Transverse colon (tissue), 4 donors: ENCODE results near the gene VAV2. TPM values are rescaled to one million over a fixed set of nuclear protein-coding genes. Genes with fewer than 3 reads are reported as not detected.
A peak's percentile ranks its signal among the peaks of the same experiment; 100 is the strongest.

ENCODE experiments used
- DNase-seq: peaks from one replicate; pipeline ENCODE4 v3.0.0-alpha.2; 2019
- H3K27ac ChIP-seq, 4 donors: fragments of 200-600 bp; sonication (generic); 2 replicates each; pipeline ENCODE4 v1.5.1; 2016 to 2018; ENCODE audit warnings: inconsistent platforms in 4 of 4
- H3K27me3 ChIP-seq: fragments of 200-600 bp; sonication (generic); 2 replicates; pipeline ENCODE4 v1.5.1; 2017; ENCODE audit warnings: inconsistent platforms
- H3K36me3 ChIP-seq, 4 donors: fragments of 200-600 bp; sonication (generic); 2 replicates each; pipeline ENCODE4 v1.5.1; 2017 to 2019; ENCODE audit warnings: inconsistent platforms in 4 of 4
- H3K4me1 ChIP-seq, 4 donors: fragments of 200-600 bp; sonication (generic); 2 replicates each; pipeline ENCODE4 v1.5.1; 2017 to 2020; ENCODE audit warnings: inconsistent platforms in 4 of 4
- H3K4me3 ChIP-seq, 4 donors: fragments of 200-600 bp; sonication (generic); 1 replicate in 1 of 4; 2 replicates in 3 of 4; pipeline versions ENCODE4 v1.5.1 to v1.6.1; 2017 to 2019; ENCODE audit warnings: inconsistent platforms in 4 of 4
- H3K9me3 ChIP-seq, 2 donors: fragments of 200-600 bp; sonication (generic); 2 replicates each; pipeline ENCODE4 v1.5.1; 2017 to 2019; ENCODE audit warnings: inconsistent platforms in 2 of 2
- EP300 ChIP-seq: sonication (generic); formaldehyde crosslinking; IDR thresholded peaks from one replicate; pipeline ENCODE4 v1.6.1; 2017; ENCODE audit warnings: antibody characterized with exemption, low read depth
- POLR2A ChIP-seq: fragments of 450-650 bp; IDR thresholded peaks from one replicate; pipeline ENCODE4 v1.6.1; 2016; ENCODE audit warnings: antibody characterized with exemption, mild to moderate bottlenecking, moderate library complexity
- POLR2AphosphoS5 ChIP-seq, 3 donors: sonication (generic); formaldehyde crosslinking; IDR thresholded peaks; one replicate each; pipeline ENCODE4 v1.6.1; 2016; ENCODE audit warnings: antibody characterized with exemption in 3 of 3
- WGBS, 2 donors: methylation state at CpG; one replicate each; pipeline ENCODE4 v1.1.5; 2018; ENCODE audit warnings: low coverage in 1 of 2; 5-methylcytosine and 5-hydroxymethylcytosine counted together
- in situ Hi-C, 4 donors: fragments of 200-750 bp; cut with MboI; loops; one replicate each; pipeline versions ENCODE4 v1.15.0 to v1.15.1; 2017; ENCODE audit warnings: low sequenced_read_pairs in 3 of 4, low pct_ligation_motif_present in 1 of 4, low pct_unique_long_range_greater_than_20kb in 1 of 4
- intact Hi-C: fragments of 100-400 bp; cut with DNase I; formaldehyde crosslinking; loops from one replicate; pipeline ENCODE4 v1.15.1; 2023; ENCODE audit warnings: low total_unique reads
- total RNA-seq, 4 donors: library from RNA; depleted of rRNA; stranded (reverse); fragments of >200 nt; gene quantifications; one replicate each; pipeline ENCODE4 v1.1.0, GENCODE V29; 2016
- TF ChIP-seq, protein P1 (sequence below), 5 experiments: fragments of 200-600 bp in 3 of 5; fragments of 450-650 bp in 2 of 5; sonication (generic) in 3 of 5; IDR thresholded peaks; 1 replicate in 2 of 5; 2 replicates in 3 of 5; pipeline ENCODE4 v1.5.1; 2016 to 2017; ENCODE audit warnings: antibody characterized with exemption in 5 of 5, inconsistent platforms in 3 of 5, mild to moderate bottlenecking in 2 of 5, moderate library complexity in 1 of 5

The VAV2 gene
- total RNA-seq, 4 donors from 2014 or later = 8.2 to 52.4 (median 24.5) TPM

GRCh38 chr9:133830310-133830709 lies 161.8 kb downstream of the VAV2 start:
- H3K4me3 ChIP-seq = no peak overlapping the region
- no peaks in the 10 kb centered on the region for H3K9me3 ChIP-seq
- TF ChIP-seq EP300 (no peak), POLR2AphosphoS5 (IDR thresholded peaks at IDR 0.05) (no peak), POLR2A (no peak)
- TF ChIP-seq, protein P1, sequence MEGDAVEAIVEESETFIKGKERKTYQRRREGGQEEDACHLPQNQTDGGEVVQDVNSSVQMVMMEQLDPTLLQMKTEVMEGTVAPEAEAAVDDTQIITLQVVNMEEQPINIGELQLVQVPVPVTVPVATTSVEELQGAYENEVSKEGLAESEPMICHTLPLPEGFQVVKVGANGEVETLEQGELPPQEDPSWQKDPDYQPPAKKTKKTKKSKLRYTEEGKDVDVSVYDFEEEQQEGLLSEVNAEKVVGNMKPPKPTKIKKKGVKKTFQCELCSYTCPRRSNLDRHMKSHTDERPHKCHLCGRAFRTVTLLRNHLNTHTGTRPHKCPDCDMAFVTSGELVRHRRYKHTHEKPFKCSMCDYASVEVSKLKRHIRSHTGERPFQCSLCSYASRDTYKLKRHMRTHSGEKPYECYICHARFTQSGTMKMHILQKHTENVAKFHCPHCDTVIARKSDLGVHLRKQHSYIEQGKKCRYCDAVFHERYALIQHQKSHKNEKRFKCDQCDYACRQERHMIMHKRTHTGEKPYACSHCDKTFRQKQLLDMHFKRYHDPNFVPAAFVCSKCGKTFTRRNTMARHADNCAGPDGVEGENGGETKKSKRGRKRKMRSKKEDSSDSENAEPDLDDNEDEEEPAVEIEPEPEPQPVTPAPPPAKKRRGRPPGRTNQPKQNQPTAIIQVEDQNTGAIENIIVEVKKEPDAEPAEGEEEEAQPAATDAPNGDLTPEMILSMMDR (IDR thresholded peaks at IDR 0.05) = no peak
- DNase-seq = no peak
- no peak overlapping the region for H3K27ac ChIP-seq
- peaks cover 0 to 14% (median 3%) of the 10 kb centered on the region in 4 donors for H3K4me1 ChIP-seq
- intact Hi-C loops (no loop called here), in situ Hi-C loops (no loop called here)
- 80 to 96% methylated on average over 6 of the region's 6 CpGs for WGBS, 2 donors
- H3K27me3 ChIP-seq = no peaks in the 10 kb centered on the region
- H3K36me3 ChIP-seq = no peaks in the 10 kb centered on the region

GRCh38 chr9:133828338-133828997 lies 163.7 kb downstream of the VAV2 start:
- H3K36me3 ChIP-seq = no peaks in the 10 kb centered on the region
- no peak overlapping the region for H3K4me3 ChIP-seq
- no peak for TF ChIP-seq EP300
- no peak for TF ChIP-seq POLR2AphosphoS5 (IDR thresholded peaks at IDR 0.05)
- TF ChIP-seq, protein P1 (IDR thresholded peaks at IDR 0.05) = no peak
- no peak for TF ChIP-seq POLR2A
- no peak overlapping the region for H3K27ac ChIP-seq
- H3K27me3 ChIP-seq = no peaks in the 10 kb centered on the region
- DNase-seq = no peak
- peaks cover 0 to 15% (median 3%) of the 10 kb centered on the region in 4 donors for H3K4me1 ChIP-seq
- 80 to 88% methylated on average over 1 to 13 of the region's 25 CpGs for WGBS, 2 donors
- in situ Hi-C loops = no loop called here
- intact Hi-C loops = no loop called here
- no peaks in the 10 kb centered on the region for H3K9me3 ChIP-seq

DNA sequence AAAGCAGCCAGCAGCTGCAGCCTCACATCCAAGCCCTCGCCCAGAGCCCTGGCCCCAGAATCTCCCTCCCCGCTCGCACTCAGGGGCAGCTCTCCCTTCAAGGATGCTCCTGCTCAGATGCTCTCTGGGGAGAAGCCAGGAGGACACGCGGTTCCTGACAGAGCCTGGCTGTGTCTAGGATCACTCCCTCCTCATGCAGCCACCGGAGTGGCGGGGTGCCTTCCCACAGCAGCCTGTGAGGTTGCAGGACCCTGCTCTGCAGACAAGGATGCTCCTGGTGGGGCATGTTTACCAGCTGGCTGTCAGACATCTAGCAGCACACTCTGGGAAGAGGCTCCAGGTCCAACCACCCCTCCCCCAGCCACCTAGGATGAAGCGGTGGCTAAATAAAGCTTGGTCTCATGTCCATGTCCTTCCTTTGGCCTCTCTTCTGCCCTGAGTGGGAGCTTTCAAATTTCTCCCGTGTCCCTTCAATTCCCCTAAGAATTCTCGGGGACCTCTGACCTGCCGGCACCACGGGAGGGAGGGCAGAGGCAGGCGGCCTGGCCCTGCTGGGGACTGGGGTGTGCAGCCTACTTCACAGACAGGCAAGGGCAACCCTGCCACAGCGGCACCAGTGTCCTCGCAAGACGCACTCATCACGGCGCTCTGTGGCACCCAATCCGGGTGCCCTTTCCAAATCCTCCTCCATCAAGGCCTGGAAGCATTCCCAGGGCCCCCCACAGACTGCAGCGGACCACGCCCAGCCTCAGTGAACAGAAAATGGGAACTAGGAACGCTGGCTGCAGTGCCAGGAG lies 165.6 kb downstream of the VAV2 start:
- peaks cover 0 to 15% (median 3%) of the 10 kb centered on the region in 4 donors for H3K4me1 ChIP-seq
- no peak for TF ChIP-seq POLR2AphosphoS5 (IDR thresholded peaks at IDR 0.05)
- TF ChIP-seq EP300 = no peak
- TF ChIP-seq, protein P1 (IDR thresholded peaks at IDR 0.05) = no peak
- no peak for TF ChIP-seq POLR2A
- intact Hi-C loops (no loop called here), in situ Hi-C loops (no loop called here)
- DNase-seq = no peak
- H3K9me3 ChIP-seq = no peaks in the 10 kb centered on the region
- H3K36me3 ChIP-seq = no peaks in the 10 kb centered on the region
- H3K27me3 ChIP-seq = no peaks in the 10 kb centered on the region
- WGBS, 2 donors = 81% methylated on average over 17 of the region's 22 CpGs; no CpG with 5 or more reads in 1 of the 2 donors
- peak overlapping the region in 1 of 4 donors; percentile 2 for H3K27ac ChIP-seq
- H3K4me3 ChIP-seq = no peak overlapping the region

GRCh38 chr9:133825555-133826218 lies 166.4 kb downstream of the VAV2 start:
- Histone ChIP-seq H3K4me3 (no peak overlapping the region), H3K27ac (peak overlapping the region in 1 of 4 donors; percentile 2), H3K27me3 (no peaks in the 10 kb centered on the region), H3K36me3 (no peaks in the 10 kb centered on the region), H3K4me1 (peaks cover 0 to 15% (median 3%) of the 10 kb centered on the region in 4 donors), H3K9me3 (no peaks in the 10 kb centered on the region)
- TF ChIP-seq, protein P1 (IDR thresholded peaks at IDR 0.05) = no peak
- intact Hi-C loops = no loop called here
- in situ Hi-C loops = no loop called here
- DNase-seq = no peak
- 76 to 80% methylated on average over 2 to 17 of the region's 17 CpGs for WGBS, 2 donors
